Esophagus muscularis mucosa (tissue), 3 donors: ENCODE data around the gene ACACA.

Experiments
- CTCF ChIP-seq, 3 experiments: fragments of 200-600 bp in 2 of 3; fragments of 450-650 bp in 1 of 3; sonication (generic) in 2 of 3; IDR thresholded peaks; one replicate each; pipeline ENCODE4 v1.5.1; 2017 to 2019; ENCODE audit warnings: antibody characterized with exemption in 3 of 3, mild to moderate bottlenecking in 2 of 3, moderate library complexity in 1 of 3
- POLR2A ChIP-seq: fragments of 450-650 bp; IDR thresholded peaks from one replicate; pipeline ENCODE4 v1.6.1; 2017; ENCODE audit warnings: antibody characterized with exemption, moderate library complexity, mild to moderate bottlenecking, low read depth
- POLR2AphosphoS5 ChIP-seq, 2 donors: sonication (generic); formaldehyde crosslinking; IDR thresholded peaks; one replicate each; pipeline ENCODE4 v1.6.1; 2017; ENCODE audit warnings: antibody characterized with exemption in 2 of 2

GRCh38 chr17:37094391-37094790, 312.2 kb downstream of the ACACA start:
- TF ChIP-seq CTCF (IDR thresholded peaks at IDR 0.05) (no peak), POLR2AphosphoS5 (IDR thresholded peaks at IDR 0.05) (no peak), POLR2A (no peak)
